ENCODE results near the gene SMG5. TPM values are rescaled to one million over a fixed set of nuclear protein-coding genes. Genes with fewer than 3 reads are reported as not detected.
A peak's percentile ranks its signal among the peaks of the same experiment; 100 is the strongest.

Gene SMG5
- total RNA-seq, 1 donor from 2014 or later, result 45.9 TPM

DNA sequence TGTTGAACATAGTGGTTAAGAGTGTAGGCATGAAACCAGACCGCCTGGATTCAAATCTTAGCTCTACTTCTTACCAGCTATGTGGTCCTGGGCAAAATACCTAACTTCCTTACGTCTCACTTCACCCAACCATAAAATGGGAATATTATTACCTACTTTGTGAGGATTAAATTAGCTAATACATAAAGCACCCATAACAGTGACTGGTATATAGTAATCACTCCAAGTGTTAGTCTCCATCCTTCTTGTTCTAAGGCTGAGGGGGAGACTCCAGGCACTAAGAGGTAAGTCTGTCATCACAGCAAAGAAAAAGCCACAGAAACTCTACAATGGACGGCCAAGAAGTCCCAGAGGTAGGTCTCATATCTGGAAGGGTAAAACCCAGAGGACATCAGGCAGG, 2.8 kb downstream of the SMG5 start:
- H3F3A ChIP-seq (ENCODE audit: low read depth), result no peaks in the 10 kb centered on the region
- H3K36me3 ChIP-seq, result peaks cover 9% of the 10 kb centered on the region
- H4K20me1 ChIP-seq (ENCODE audit: low read depth), result peaks cover 34% of the 10 kb centered on the region
- no peak for DNase-seq (ENCODE audit: low spot score)
- TF ChIP-seq, protein P1, sequence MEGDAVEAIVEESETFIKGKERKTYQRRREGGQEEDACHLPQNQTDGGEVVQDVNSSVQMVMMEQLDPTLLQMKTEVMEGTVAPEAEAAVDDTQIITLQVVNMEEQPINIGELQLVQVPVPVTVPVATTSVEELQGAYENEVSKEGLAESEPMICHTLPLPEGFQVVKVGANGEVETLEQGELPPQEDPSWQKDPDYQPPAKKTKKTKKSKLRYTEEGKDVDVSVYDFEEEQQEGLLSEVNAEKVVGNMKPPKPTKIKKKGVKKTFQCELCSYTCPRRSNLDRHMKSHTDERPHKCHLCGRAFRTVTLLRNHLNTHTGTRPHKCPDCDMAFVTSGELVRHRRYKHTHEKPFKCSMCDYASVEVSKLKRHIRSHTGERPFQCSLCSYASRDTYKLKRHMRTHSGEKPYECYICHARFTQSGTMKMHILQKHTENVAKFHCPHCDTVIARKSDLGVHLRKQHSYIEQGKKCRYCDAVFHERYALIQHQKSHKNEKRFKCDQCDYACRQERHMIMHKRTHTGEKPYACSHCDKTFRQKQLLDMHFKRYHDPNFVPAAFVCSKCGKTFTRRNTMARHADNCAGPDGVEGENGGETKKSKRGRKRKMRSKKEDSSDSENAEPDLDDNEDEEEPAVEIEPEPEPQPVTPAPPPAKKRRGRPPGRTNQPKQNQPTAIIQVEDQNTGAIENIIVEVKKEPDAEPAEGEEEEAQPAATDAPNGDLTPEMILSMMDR (IDR thresholded peaks at IDR 0.05), result no peak
- TF ChIP-seq EZH2phosphoT487 (IDR thresholded peaks at IDR 0.05), result no peak
- no peak for TF ChIP-seq EZH2 (IDR thresholded peaks at IDR 0.05)
- H3K4me3 ChIP-seq, result no peak overlapping the region
- no peak overlapping the region for H3K4me2 ChIP-seq
- no peak overlapping the region for H3K9ac ChIP-seq
- Mint-ChIP-seq H3K9me3 (no peaks in the 10 kb centered on the region), H3K36me3 (peaks cover 9% of the 10 kb centered on the region), H3K4me1 (peaks cover 23% of the 10 kb centered on the region), H3K4me3 (peak overlapping the region; percentile 68), H3K27me3 (ENCODE audit: insufficient read depth, low read depth) (peaks cover 2% of the 10 kb centered on the region), H3K27ac (no peak overlapping the region)
- no peak overlapping the region for H3K27ac ChIP-seq
- H3K9me3 ChIP-seq (ENCODE audit: low read depth), result no peaks in the 10 kb centered on the region
- no peak overlapping the region for H2AFZ ChIP-seq (replicated peaks)
- H3K79me2 ChIP-seq (ENCODE audit: low read depth), result peaks cover 51% of the 10 kb centered on the region
- no peaks in the 10 kb centered on the region for H3K27me3 ChIP-seq
- peaks cover 14% of the 10 kb centered on the region for H3K4me1 ChIP-seq

DNA sequence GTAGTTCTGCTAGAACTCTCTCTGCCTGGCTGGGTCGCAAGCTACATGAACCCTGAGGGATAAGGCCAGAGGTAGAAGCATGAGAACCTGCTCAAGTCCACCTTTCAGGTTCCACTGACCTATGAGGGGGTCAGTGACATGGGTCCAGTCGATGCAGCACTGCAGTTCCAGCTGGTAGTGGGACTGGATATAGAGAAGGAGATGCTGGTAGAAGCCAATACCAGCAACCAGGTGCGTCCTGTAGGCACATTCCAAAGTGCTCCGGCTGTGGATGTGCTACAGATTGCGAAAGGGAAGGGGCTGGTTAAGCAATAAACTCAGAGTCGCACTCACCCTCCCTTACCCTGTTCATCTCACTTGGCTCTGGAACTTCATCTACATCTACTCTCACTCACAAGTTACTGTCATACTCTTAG, 5.7 kb downstream of the SMG5 start:
- H3K27ac ChIP-seq, result no peak overlapping the region
- H3F3A ChIP-seq (ENCODE audit: low read depth), result no peaks in the 10 kb centered on the region
- H2AFZ ChIP-seq (replicated peaks), result no peak overlapping the region
- H4K20me1 ChIP-seq (ENCODE audit: low read depth), result peaks cover 33% of the 10 kb centered on the region
- Mint-ChIP-seq H3K9me3 (no peaks in the 10 kb centered on the region), H3K27ac (no peak overlapping the region), H3K4me1 (peaks cover 11% of the 10 kb centered on the region), H3K36me3 (peaks cover 29% of the 10 kb centered on the region), H3K4me3 (no peak overlapping the region), H3K27me3 (ENCODE audit: insufficient read depth, low read depth) (no peaks in the 10 kb centered on the region)
- no peak overlapping the region for H3K9ac ChIP-seq
- H3K36me3 ChIP-seq, result peaks cover 14% of the 10 kb centered on the region
- TF ChIP-seq EZH2 (IDR thresholded peaks at IDR 0.05) (no peak), EZH2phosphoT487 (IDR thresholded peaks at IDR 0.05) (no peak)
- TF ChIP-seq, protein P1 (IDR thresholded peaks at IDR 0.05), result no peak
- no peaks in the 10 kb centered on the region for H3K9me3 ChIP-seq (ENCODE audit: low read depth)
- no peaks in the 10 kb centered on the region for H3K27me3 ChIP-seq
- H3K4me3 ChIP-seq, result no peak overlapping the region
- peaks cover 8% of the 10 kb centered on the region for H3K4me1 ChIP-seq
- no peak overlapping the region for H3K4me2 ChIP-seq
- peaks cover 41% of the 10 kb centered on the region for H3K79me2 ChIP-seq (ENCODE audit: low read depth)
- no peak for DNase-seq (ENCODE audit: low spot score)

GRCh38 chr1:156276532-156276931, 6.1 kb downstream of the SMG5 start:
- Mint-ChIP-seq H3K4me1 (peaks cover 9% of the 10 kb centered on the region), H3K27me3 (ENCODE audit: insufficient read depth, low read depth) (no peaks in the 10 kb centered on the region), H3K4me3 (no peak overlapping the region), H3K36me3 (peaks cover 32% of the 10 kb centered on the region), H3K9me3 (no peaks in the 10 kb centered on the region), H3K27ac (no peak overlapping the region)
- H4K20me1 ChIP-seq (ENCODE audit: low read depth), result peaks cover 28% of the 10 kb centered on the region
- no peaks in the 10 kb centered on the region for H3F3A ChIP-seq (ENCODE audit: low read depth)
- no peak for DNase-seq (ENCODE audit: low spot score)
- peaks cover 36% of the 10 kb centered on the region for H3K79me2 ChIP-seq (ENCODE audit: low read depth)
- no peak overlapping the region for H3K27ac ChIP-seq
- H3K9me3 ChIP-seq (ENCODE audit: low read depth), result no peaks in the 10 kb centered on the region
- H3K27me3 ChIP-seq, result no peaks in the 10 kb centered on the region
- peaks cover 14% of the 10 kb centered on the region for H3K36me3 ChIP-seq
- H3K9ac ChIP-seq, result no peak overlapping the region
- H3K4me2 ChIP-seq, result no peak overlapping the region
- H3K4me3 ChIP-seq, result no peak overlapping the region
- TF ChIP-seq EZH2 (IDR thresholded peaks at IDR 0.05) (no peak), EZH2phosphoT487 (IDR thresholded peaks at IDR 0.05) (no peak)
- TF ChIP-seq, protein P1 (IDR thresholded peaks at IDR 0.05), result no peak
- H3K4me1 ChIP-seq, result peaks cover 6% of the 10 kb centered on the region
- H2AFZ ChIP-seq (replicated peaks), result no peak overlapping the region

All from neural progenitor cell (in vitro differentiated cells).